Esophagus (tissue), 2 donors: ENCODE measurements around the gene ELF5. TPM values are rescaled to one million over a fixed set of nuclear protein-coding genes. Genes with fewer than 3 reads are reported as not detected.

ENCODE experiments used
- H3K27ac ChIP-seq, 2 donors: one replicate each; pipeline ENCODE4 v1.5.1; 2013; ENCODE audit warnings: low read depth in 2 of 2, mild to moderate bottlenecking in 2 of 2, inconsistent platforms in 1 of 2, low read length in 1 of 2, moderate library complexity in 1 of 2
- H3K27me3 ChIP-seq, 2 donors: one replicate each; pipeline ENCODE4 v1.6.1; 2013; ENCODE audit warnings: low read length in 2 of 2, control low read depth in 1 of 2, mild to moderate bottlenecking in 1 of 2; ENCODE audit not compliant: insufficient read depth in 2 of 2, control insufficient read depth in 1 of 2
- H3K36me3 ChIP-seq, 2 donors: one replicate each; pipeline ENCODE4 v1.6.1; 2013; ENCODE audit warnings: low read length in 1 of 2; ENCODE audit not compliant: control insufficient read depth in 2 of 2, insufficient read depth in 2 of 2
- H3K4me1 ChIP-seq, 2 donors: one replicate each; pipeline ENCODE4 v1.6.1; 2013; ENCODE audit warnings: low read length in 1 of 2; ENCODE audit not compliant: control insufficient read depth in 2 of 2, insufficient read depth in 2 of 2
- H3K4me3 ChIP-seq, 2 donors: one replicate each; pipeline ENCODE4 v1.5.1; 2013; ENCODE audit warnings: low read length in 2 of 2, mild to moderate bottlenecking in 2 of 2, low read depth in 1 of 2, moderate library complexity in 1 of 2
- H3K9me3 ChIP-seq, 2 donors: one replicate each; pipeline ENCODE4 v1.6.1; 2013; ENCODE audit warnings: mild to moderate bottlenecking in 2 of 2, low read depth in 1 of 2, low read length in 1 of 2, moderate library complexity in 1 of 2; ENCODE audit not compliant: control insufficient read depth in 2 of 2, insufficient read depth in 1 of 2
- WGBS, 2 donors: extraction: QIAGEN DNeasy Blood & Tissue Kit; methylation state at CpG; one replicate each; pipeline ENCODE4 v1.1.7; 2013; 5-methylcytosine and 5-hydroxymethylcytosine counted together
- polyA plus RNA-seq, 2 donors: library from polyadenylated mRNA; stranded (reverse); fragments of 200-250 nt; gene quantifications; one replicate each; pipeline ENCODE4 v1.2.3, GENCODE V29; 2013
- donor health status: healthy with polysubstance abuse.
- donor health status: Bipolar disorder and iron deficiency.

ELF5 gene
- polyA plus RNA-seq, 2 donors: 0.41 to 0.47 TPM

- Histone ChIP-seq H3K9me3 (no peaks in the 10 kb centered on the region), H3K27ac (no peak overlapping the region), H3K4me3 (no peak overlapping the region), H3K27me3 (no peaks in the 10 kb centered on the region), H3K4me1 (peaks cover 0 to 3% of the 10 kb centered on the region in 2 donors), H3K36me3 (no peaks in the 10 kb centered on the region)
- 71 to 82% methylated on average over 3 of the region's 3 CpGs for WGBS, 2 donors
Observed at GRCh38 chr11:34499719-34500500, 13.7 kb downstream of the ELF5 start.

- Histone ChIP-seq H3K27ac (no peak overlapping the region), H3K4me3 (no peak overlapping the region), H3K27me3 (no peaks in the 10 kb centered on the region), H3K4me1 (no peaks in the 10 kb centered on the region), H3K36me3 (no peaks in the 10 kb centered on the region), H3K9me3 (no peaks in the 10 kb centered on the region)
- 67 to 69% methylated on average over 26 of the region's 26 CpGs for WGBS, 2 donors
Observed at GRCh38 chr11:34495724-34496377, 17.7 kb downstream of the ELF5 start.

- H3K36me3 ChIP-seq: no peaks in the 10 kb centered on the region
- H3K9me3 ChIP-seq: no peaks in the 10 kb centered on the region
- H3K27ac ChIP-seq: no peak overlapping the region
- H3K4me3 ChIP-seq: no peak overlapping the region
- H3K27me3 ChIP-seq: no peaks in the 10 kb centered on the region
- WGBS, 2 donors: 88 to 90% methylated on average over 12 of the region's 12 CpGs
- H3K4me1 ChIP-seq: no peaks in the 10 kb centered on the region
Observed at GRCh38 chr11:34495239-34495723, 18.3 kb downstream of the ELF5 start.

- Histone ChIP-seq H3K4me3 (no peak overlapping the region), H3K27me3 (no peaks in the 10 kb centered on the region), H3K36me3 (no peaks in the 10 kb centered on the region), H3K27ac (no peak overlapping the region), H3K4me1 (no peaks in the 10 kb centered on the region), H3K9me3 (no peaks in the 10 kb centered on the region)
- 71 to 76% methylated on average over 4 of the region's 4 CpGs for WGBS, 2 donors
Observed at GRCh38 chr11:34493926-34494595, 19.5 kb downstream of the ELF5 start.

- 83 to 84% methylated on average over 8 of the region's 8 CpGs for WGBS, 2 donors
- Histone ChIP-seq H3K4me3 (no peak overlapping the region), H3K4me1 (no peaks in the 10 kb centered on the region), H3K27ac (no peak overlapping the region), H3K9me3 (no peaks in the 10 kb centered on the region), H3K36me3 (no peaks in the 10 kb centered on the region), H3K27me3 (no peaks in the 10 kb centered on the region)
Observed at GRCh38 chr11:34493468-34493867, 20.1 kb downstream of the ELF5 start.

- WGBS, 2 donors: 44 to 52% methylated on average over 8 of the region's 8 CpGs
- Histone ChIP-seq H3K4me3 (no peak overlapping the region), H3K36me3 (no peaks in the 10 kb centered on the region), H3K27ac (no peak overlapping the region), H3K4me1 (no peaks in the 10 kb centered on the region), H3K9me3 (no peaks in the 10 kb centered on the region), H3K27me3 (no peaks in the 10 kb centered on the region)
Observed at GRCh38 chr11:34492806-34493414, 20.7 kb downstream of the ELF5 start.

GRCh38 chr11:34490304-34490703 is 23.3 kb downstream of the ELF5 start:
- Histone ChIP-seq H3K9me3 (no peaks in the 10 kb centered on the region), H3K4me1 (no peaks in the 10 kb centered on the region), H3K27me3 (no peaks in the 10 kb centered on the region), H3K27ac (no peak overlapping the region), H3K4me3 (no peak overlapping the region), H3K36me3 (no peaks in the 10 kb centered on the region)
- WGBS, 2 donors: 83% methylated on average over 2 of the region's 2 CpGs

GRCh38 chr11:34488855-34489557 is 24.6 kb downstream of the ELF5 start:
- Histone ChIP-seq H3K4me3 (no peak overlapping the region), H3K36me3 (no peaks in the 10 kb centered on the region), H3K27me3 (no peaks in the 10 kb centered on the region), H3K9me3 (no peaks in the 10 kb centered on the region), H3K4me1 (no peaks in the 10 kb centered on the region), H3K27ac (no peak overlapping the region)
- 85% methylated on average over 12 of the region's 12 CpGs for WGBS, 2 donors

GRCh38 chr11:34487430-34487829 is 26.2 kb downstream of the ELF5 start:
- 77 to 88% methylated on average over 7 of the region's 7 CpGs for WGBS, 2 donors
- Histone ChIP-seq H3K4me3 (no peak overlapping the region), H3K27me3 (no peaks in the 10 kb centered on the region), H3K36me3 (no peaks in the 10 kb centered on the region), H3K9me3 (no peaks in the 10 kb centered on the region), H3K27ac (no peak overlapping the region), H3K4me1 (no peaks in the 10 kb centered on the region)
